Colonic mucosa (tissue), 4 donors: ENCODE data around the gene CD9. TPM values are rescaled to one million over a fixed set of nuclear protein-coding genes. Genes with fewer than 3 reads are reported as not detected.

Source experiments
- DNase-seq: peaks from one replicate; pipeline ENCODE4 v3.0.0-alpha.2; 2020
- H3K27ac ChIP-seq: fragments of 200-600 bp; one replicate; pipeline ENCODE4 v1.8.0; 2021
- H3K27me3 ChIP-seq: fragments of 200-600 bp; one replicate; pipeline ENCODE4 v1.8.0; 2021
- H3K36me3 ChIP-seq: fragments of 200-600 bp; one replicate; pipeline ENCODE4 v1.8.0; 2021
- H3K4me1 ChIP-seq: fragments of 200-600 bp; one replicate; pipeline ENCODE4 v1.8.0; 2021; ENCODE audit warnings: mild to moderate bottlenecking
- H3K4me3 ChIP-seq: fragments of 200-600 bp; one replicate; pipeline ENCODE4 v1.8.0; 2021
- H3K9ac ChIP-seq, 2 donors: one replicate each; pipeline ENCODE4 v1.7.0; 2013; ENCODE audit warnings: control low read depth in 2 of 2, low read depth in 2 of 2, low read length in 2 of 2
- H3K9me3 ChIP-seq: fragments of 200-600 bp; one replicate; pipeline ENCODE4 v1.8.0; 2021
- intact Hi-C: fragments of 100-400 bp; cut with DNase I; formaldehyde crosslinking; loops from one replicate; pipeline ENCODE4 v1.14.1; 2022
- total RNA-seq, 2 donors: library from RNA; stranded (reverse); fragmentation: NEBNext Ultra II Directional in 1 of 2; extraction: Animal tissue kit (Norgen Biotek cat#: 25700) in 1 of 2; gene quantifications; one replicate each; pipeline ENCODE4 v1.2.1, GENCODE V29; 2021
- TF ChIP-seq, protein P1 (sequence below): fragments of 200-600 bp; IDR thresholded peaks from one replicate; pipeline ENCODE4 v1.8.0; 2022; ENCODE audit warnings: antibody characterized with exemption, mild to moderate bottlenecking
- donor health status: healthy.
- donor health status: DM: no; HTN: no; CAD: no.
- donor health status: DM: no; HTN: no; CAD: no.

Gene CD9
- total RNA-seq, 2 donors from 2014 or later, result 589 to 665 TPM

DNA sequence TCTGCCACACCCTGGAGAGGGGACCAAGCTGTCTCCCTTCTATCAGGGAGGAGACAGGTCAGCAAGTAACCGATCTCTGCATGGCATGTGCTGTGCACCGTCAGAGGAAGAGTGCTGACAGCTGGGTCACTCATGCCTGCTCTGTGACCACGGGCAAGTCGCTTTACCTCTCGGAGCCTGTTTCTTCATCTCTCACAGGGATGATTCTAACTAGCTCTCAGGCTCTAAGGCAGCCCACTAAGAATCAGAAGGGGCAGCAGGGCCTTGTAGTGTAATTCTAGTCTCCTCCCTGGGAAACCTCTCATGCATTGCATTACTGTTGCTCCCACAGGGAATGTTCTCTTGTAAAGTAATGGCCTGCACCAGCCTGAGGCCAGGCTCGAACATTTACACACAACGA, 11.9 kb downstream of the CD9 start:
- Histone ChIP-seq H3K27ac (peak overlapping the region; percentile 5), H3K27me3 (no peaks in the 10 kb centered on the region), H3K4me3 (no peak overlapping the region), H3K9me3 (no peaks in the 10 kb centered on the region), H3K4me1 (peaks cover 37% of the 10 kb centered on the region), H3K9ac (peak overlapping the region; percentile 5 to 56), H3K36me3 (no peaks in the 10 kb centered on the region)
- intact Hi-C loops, result no loop called here
- no peak for DNase-seq
- TF ChIP-seq, protein P1, sequence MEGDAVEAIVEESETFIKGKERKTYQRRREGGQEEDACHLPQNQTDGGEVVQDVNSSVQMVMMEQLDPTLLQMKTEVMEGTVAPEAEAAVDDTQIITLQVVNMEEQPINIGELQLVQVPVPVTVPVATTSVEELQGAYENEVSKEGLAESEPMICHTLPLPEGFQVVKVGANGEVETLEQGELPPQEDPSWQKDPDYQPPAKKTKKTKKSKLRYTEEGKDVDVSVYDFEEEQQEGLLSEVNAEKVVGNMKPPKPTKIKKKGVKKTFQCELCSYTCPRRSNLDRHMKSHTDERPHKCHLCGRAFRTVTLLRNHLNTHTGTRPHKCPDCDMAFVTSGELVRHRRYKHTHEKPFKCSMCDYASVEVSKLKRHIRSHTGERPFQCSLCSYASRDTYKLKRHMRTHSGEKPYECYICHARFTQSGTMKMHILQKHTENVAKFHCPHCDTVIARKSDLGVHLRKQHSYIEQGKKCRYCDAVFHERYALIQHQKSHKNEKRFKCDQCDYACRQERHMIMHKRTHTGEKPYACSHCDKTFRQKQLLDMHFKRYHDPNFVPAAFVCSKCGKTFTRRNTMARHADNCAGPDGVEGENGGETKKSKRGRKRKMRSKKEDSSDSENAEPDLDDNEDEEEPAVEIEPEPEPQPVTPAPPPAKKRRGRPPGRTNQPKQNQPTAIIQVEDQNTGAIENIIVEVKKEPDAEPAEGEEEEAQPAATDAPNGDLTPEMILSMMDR, result no peak

DNA sequence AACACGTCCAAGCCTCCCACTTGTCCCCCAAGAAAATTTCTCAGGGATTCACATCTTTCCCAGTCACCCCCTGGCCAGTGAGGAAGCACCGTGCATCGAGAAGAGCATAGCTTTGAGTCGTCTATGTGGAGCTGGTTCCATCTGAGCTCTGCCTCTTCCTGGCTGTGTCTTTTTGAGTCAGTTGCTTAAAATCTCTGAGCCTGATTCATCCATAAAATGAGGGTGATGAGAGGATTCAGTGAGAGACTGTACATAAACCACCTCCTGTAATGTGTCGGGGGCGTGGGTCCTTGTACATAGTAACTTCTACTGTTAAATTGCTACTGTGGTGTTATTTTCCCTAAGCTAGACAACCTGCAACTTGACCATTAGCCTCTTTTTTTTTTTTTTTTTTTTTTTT, 13.8 kb downstream of the CD9 start:
- TF ChIP-seq, protein P1, result no peak
- Histone ChIP-seq H3K27ac (peak overlapping the region; percentile 5), H3K27me3 (no peaks in the 10 kb centered on the region), H3K9me3 (no peaks in the 10 kb centered on the region), H3K9ac (peak overlapping the region in 1 of 2 donors; percentile 56), H3K4me3 (no peak overlapping the region), H3K4me1 (peaks cover 31% of the 10 kb centered on the region), H3K36me3 (no peaks in the 10 kb centered on the region)
- DNase-seq, result no peak
- intact Hi-C loops, result no loop called here

DNA sequence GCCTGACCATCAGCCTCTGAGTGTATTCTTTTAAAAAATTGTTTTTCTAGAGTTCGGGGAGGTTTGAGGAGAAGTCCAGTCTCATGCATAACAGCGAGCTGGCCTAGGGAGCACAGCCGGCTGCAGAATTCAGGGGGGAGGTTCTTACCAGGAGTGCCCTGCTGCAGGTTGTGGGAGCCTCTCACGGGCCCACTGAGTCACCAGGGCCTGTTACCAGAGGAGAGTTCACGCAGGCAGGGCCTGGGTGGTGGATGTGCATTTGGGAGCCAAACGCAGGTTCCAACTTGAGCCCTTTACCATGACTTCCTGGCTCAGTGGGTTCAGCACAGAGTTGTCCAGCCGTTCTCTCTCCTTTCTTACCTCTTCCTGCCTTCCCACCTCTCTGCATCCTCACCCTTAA, 14.4 kb downstream of the CD9 start:
- Histone ChIP-seq H3K36me3 (no peaks in the 10 kb centered on the region), H3K9ac (peak overlapping the region in 1 of 2 donors; percentile 93), H3K4me3 (no peak overlapping the region), H3K4me1 (peaks cover 32% of the 10 kb centered on the region), H3K9me3 (no peaks in the 10 kb centered on the region), H3K27ac (peak overlapping the region; percentile 58), H3K27me3 (no peaks in the 10 kb centered on the region)
- DNase-seq, result no peak
- TF ChIP-seq, protein P1, result no peak
- intact Hi-C loops, result no loop called here

DNA sequence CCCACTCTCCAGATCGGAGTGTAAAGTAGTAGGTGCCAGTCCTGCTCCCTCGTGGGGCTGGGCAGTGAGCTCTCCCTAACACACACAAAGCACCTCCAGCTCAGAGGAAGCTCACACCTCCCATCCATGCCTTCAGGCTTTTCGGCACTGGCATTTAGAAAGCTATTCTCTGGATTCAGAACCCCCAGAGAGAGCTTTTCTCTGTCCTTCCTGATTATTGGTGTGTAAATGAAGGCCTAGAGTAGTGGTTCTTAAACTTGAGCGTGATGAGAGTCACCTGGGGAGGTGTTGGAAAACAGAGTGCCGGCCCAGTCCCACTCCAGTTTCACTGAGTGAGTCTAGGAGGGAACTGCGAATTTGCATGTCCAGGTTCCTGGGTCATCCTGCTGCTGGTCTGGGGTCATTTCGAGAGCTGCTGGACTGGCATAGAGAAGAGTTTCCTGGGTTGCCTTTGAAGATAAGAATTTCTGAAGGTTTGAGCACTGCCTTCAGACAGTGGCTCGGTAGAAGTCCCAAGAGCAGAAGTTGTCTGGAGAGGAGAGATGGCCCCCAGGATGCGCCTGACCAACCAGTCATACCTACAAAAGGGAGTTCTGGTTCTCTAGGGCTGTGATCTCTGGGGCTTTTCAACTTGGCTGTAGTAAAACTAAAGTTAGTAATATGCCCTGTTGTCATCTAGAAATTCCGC, 15.1 kb downstream of the CD9 start:
- intact Hi-C loops, result no loop called here
- TF ChIP-seq, protein P1, result no peak
- peak overlapping the region; percentile 58 for H3K27ac ChIP-seq
- H3K36me3 ChIP-seq, result no peaks in the 10 kb centered on the region
- no peaks in the 10 kb centered on the region for H3K27me3 ChIP-seq
- H3K4me1 ChIP-seq, result peaks cover 34% of the 10 kb centered on the region
- H3K9me3 ChIP-seq, result no peaks in the 10 kb centered on the region
- H3K4me3 ChIP-seq, result no peak overlapping the region
- no peak for DNase-seq
- H3K9ac ChIP-seq, result peak overlapping the region; percentile 69 to 93

DNA sequence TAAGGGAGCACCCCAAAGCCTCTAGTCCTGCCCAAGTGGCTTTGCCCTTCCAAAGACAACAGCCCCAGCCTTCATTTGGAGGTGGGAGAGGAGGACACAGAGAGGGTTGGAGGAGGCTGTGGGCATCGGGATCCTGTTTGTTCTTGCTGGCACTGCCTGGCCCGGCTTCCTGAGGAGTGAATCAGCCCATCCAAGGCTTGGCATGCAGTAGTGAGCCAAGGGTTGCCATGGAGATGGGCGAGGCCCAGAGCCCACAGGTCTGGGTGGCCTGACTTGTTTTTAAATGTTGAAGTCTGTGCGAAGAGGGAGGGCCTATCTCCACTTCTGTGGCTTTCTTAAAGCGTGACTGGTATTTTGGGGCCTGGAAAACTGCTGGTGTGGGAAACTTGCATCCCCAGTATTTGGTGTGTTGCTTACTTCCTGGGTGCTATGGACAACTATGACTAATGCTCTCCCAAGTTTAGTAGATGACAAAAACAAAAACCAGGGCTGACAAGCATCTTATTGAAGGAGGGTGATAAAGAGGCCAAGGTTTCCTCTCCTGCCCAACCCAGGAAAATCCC, 15.8 kb downstream of the CD9 start:
- H3K9me3 ChIP-seq, result no peaks in the 10 kb centered on the region
- intact Hi-C loops, result no loop called here
- no peaks in the 10 kb centered on the region for H3K36me3 ChIP-seq
- peak overlapping the region; percentile 58 for H3K27ac ChIP-seq
- no peak overlapping the region for H3K4me3 ChIP-seq
- TF ChIP-seq, protein P1, result no peak
- no peaks in the 10 kb centered on the region for H3K27me3 ChIP-seq
- DNase-seq, result peak; percentile 90
- H3K9ac ChIP-seq, result peak overlapping the region in 1 of 2 donors; percentile 93
- peaks cover 31% of the 10 kb centered on the region for H3K4me1 ChIP-seq
